Progenitor cell of endocrine pancreas (in vitro differentiated cells): Measurements from ENCODE around the gene RAP2A. TPM values are rescaled to one million over a fixed set of nuclear protein-coding genes. Genes with fewer than 3 reads are reported as not detected.

Experiments used
- DNase-seq: peaks from one replicate; pipeline ENCODE4 v3.0.0; 2021; ENCODE audit warnings: low spot score; ENCODE audit not compliant: unreplicated experiment
- H3K27ac Mint-ChIP-seq: 2 replicates; pipeline ENCODE4 v1.8.0; 2021; ENCODE audit warnings: mild to moderate bottlenecking, moderate library complexity, mixed read lengths
- H3K27me3 Mint-ChIP-seq: 2 replicates; pipeline ENCODE4 v1.8.0; 2021; ENCODE audit warnings: mixed read lengths
- H3K36me3 Mint-ChIP-seq: 2 replicates; pipeline ENCODE4 v1.8.0; 2022; ENCODE audit warnings: mixed read lengths; ENCODE audit not compliant: insufficient read depth
- H3K4me1 Mint-ChIP-seq: 2 replicates; pipeline ENCODE4 v1.8.0; 2021; ENCODE audit warnings: low read depth, mixed read lengths
- H3K4me3 Mint-ChIP-seq: 2 replicates; pipeline ENCODE4 v1.8.0; 2021; ENCODE audit warnings: low read depth, mild to moderate bottlenecking, moderate library complexity, mixed read lengths
- H3K9me3 Mint-ChIP-seq: 2 replicates; pipeline ENCODE4 v1.8.0; 2021; ENCODE audit warnings: low read depth, mixed read lengths
- CTCF ChIP-seq: fragments of 200-600 bp; sonication (generic); IDR thresholded peaks from one replicate; pipeline ENCODE4 v1.5.0; 2021; ENCODE audit warnings: antibody characterized with exemption, mild to moderate bottlenecking; ENCODE audit not compliant: unreplicated experiment
- total RNA-seq: library from RNA; stranded (reverse); gene quantifications from 2 replicates; pipeline ENCODE4 v1.2.1, GENCODE V29; 2021

The RAP2A gene
- total RNA-seq, 1 donor from 2014 or later = 35.1 TPM

- no peak overlapping the region for H3K27ac Mint-ChIP-seq
- no peaks in the 10 kb centered on the region for H3K4me1 Mint-ChIP-seq
These were observed 46.5 kb upstream of the RAP2A start for GRCh38 chr13:97387485-97387839.

GRCh38 chr13:97387890-97388289, 46.1 kb upstream of the RAP2A start:
- Mint-ChIP-seq H3K4me3 (no peak overlapping the region), H3K27me3 (no peaks in the 10 kb centered on the region), H3K27ac (no peak overlapping the region), H3K4me1 (no peaks in the 10 kb centered on the region), H3K9me3 (no peaks in the 10 kb centered on the region), H3K36me3 (peaks cover 24% of the 10 kb centered on the region)
- DNase-seq = no peak
- no peak for TF ChIP-seq CTCF

More at GRCh38 chr13:97387485-97387839, 46.5 kb upstream of the RAP2A start:
- Mint-ChIP-seq H3K27me3 (no peaks in the 10 kb centered on the region), H3K36me3 (peaks cover 28% of the 10 kb centered on the region), H3K4me3 (no peak overlapping the region), H3K9me3 (no peaks in the 10 kb centered on the region)
- DNase-seq = no peak
- no peak for TF ChIP-seq CTCF

GRCh38 chr13:97388373-97388772, 45.6 kb upstream of the RAP2A start:
- no peaks in the 10 kb centered on the region for H3K27me3 Mint-ChIP-seq
- no peak overlapping the region for H3K4me3 Mint-ChIP-seq
- no peak overlapping the region for H3K27ac Mint-ChIP-seq
- TF ChIP-seq CTCF = no peak
- no peaks in the 10 kb centered on the region for H3K9me3 Mint-ChIP-seq
- no peaks in the 10 kb centered on the region for H3K4me1 Mint-ChIP-seq
- H3K36me3 Mint-ChIP-seq = peaks cover 23% of the 10 kb centered on the region
- no peak for DNase-seq

GRCh38 chr13:97390941-97391600, 42.9 kb upstream of the RAP2A start:
- Mint-ChIP-seq H3K27ac (no peak overlapping the region), H3K9me3 (no peaks in the 10 kb centered on the region), H3K36me3 (peaks cover 20% of the 10 kb centered on the region), H3K4me1 (no peaks in the 10 kb centered on the region), H3K4me3 (no peak overlapping the region), H3K27me3 (no peaks in the 10 kb centered on the region)
- DNase-seq = no peak
- TF ChIP-seq CTCF = no peak

- Mint-ChIP-seq H3K36me3 (peaks cover 18% of the 10 kb centered on the region), H3K27me3 (no peaks in the 10 kb centered on the region), H3K27ac (no peak overlapping the region), H3K4me1 (no peaks in the 10 kb centered on the region), H3K4me3 (no peak overlapping the region), H3K9me3 (no peaks in the 10 kb centered on the region)
- no peak for DNase-seq
- TF ChIP-seq CTCF = no peak
These were observed 41.9 kb upstream of the RAP2A start for GRCh38 chr13:97392020-97392419.
